Naive thymus-derived CD8-positive, alpha-beta T cell (primary cell): ENCODE measurements around the gene GRK5. TPM values are rescaled to one million over a fixed set of nuclear protein-coding genes. Genes with fewer than 3 reads are reported as not detected.
"Not testable (repeated sequence)": the region's sequence is repeated elsewhere in the genome, so short reads cannot be mapped to it uniquely, and the experiment has no call there.

Experiments
- ATAC-seq, 2 donors: fragments of 150-1000 bp; cut with Tn5 transposase in 1 of 2; sonication (Bioruptor Pico), chemical (Tn5 transposase) in 1 of 2; 1 replicate in 1 of 2; 2 replicates in 1 of 2; pipeline ENCODE4 v1.10.0; 2021; ENCODE audit warnings: mild to moderate bottlenecking in 2 of 2, moderate library complexity in 2 of 2
- POLR2A ChIA-PET: fragments of 350-600 bp; sonication (Branson Sonifier 250); formaldehyde crosslinking; loops from one replicate; lab custom pipeline; 2021; ENCODE audit warnings: antibody characterized with exemption; lab: Charles Lee
- DNase-seq, 10 donors: peaks; one replicate each; pipeline versions ENCODE4 v3.0.0 to v3.0.0-alpha.2; 2020 to 2022
- H3K27ac Mint-ChIP-seq, 10 donors: one replicate each; pipeline ENCODE4 v1.8.0; 2020 to 2022; ENCODE audit warnings: mild to moderate bottlenecking in 10 of 10, mixed read lengths in 10 of 10, moderate library complexity in 4 of 10, inconsistent platforms in 1 of 10
- H3K27me3 Mint-ChIP-seq, 5 donors: one replicate each; pipeline ENCODE4 v1.8.0; 2021 to 2022; ENCODE audit warnings: mixed read lengths in 5 of 5
- H3K36me3 Mint-ChIP-seq, 3 donors: one replicate each; pipeline ENCODE4 v1.8.0; 2020 to 2022; ENCODE audit warnings: mixed read lengths in 3 of 3, mild to moderate bottlenecking in 2 of 3, inconsistent platforms in 1 of 3
- H3K4me1 Mint-ChIP-seq, 4 donors: one replicate each; pipeline ENCODE4 v1.8.0; 2021 to 2022; ENCODE audit warnings: mixed read lengths in 4 of 4
- H3K4me3 Mint-ChIP-seq, 10 donors: one replicate each; pipeline ENCODE4 v1.8.0; 2020 to 2022; ENCODE audit warnings: mild to moderate bottlenecking in 10 of 10, mixed read lengths in 10 of 10, moderate library complexity in 6 of 10, inconsistent platforms in 1 of 10
- H3K9me3 Mint-ChIP-seq, 9 donors: one replicate each; pipeline ENCODE4 v1.8.0; 2020 to 2022; ENCODE audit warnings: mixed read lengths in 9 of 9, mild to moderate bottlenecking in 3 of 9, inconsistent platforms in 1 of 9, moderate library complexity in 1 of 9
- polyA plus RNA-seq, 3 donors: library from polyadenylated mRNA; unstranded; fragments of 300-500 nt; fragmentation: Illumina TruSeq; gene quantifications; one replicate each; pipeline ENCODE4 v1.2.3, GENCODE V29; 2021
- total RNA-seq, 8 experiments: library from RNA in 2 of 8; stranded (reverse) in 2 of 8; gene quantifications; one replicate each; pipeline ENCODE4 v1.2.3 and lab custom pipeline; 2021 to 2026

GRK5 gene
- total and polyA plus RNA-seq, 5 experiments from 2014 or later: 4.4 to 23.2 (median 11.0) TPM

DNA sequence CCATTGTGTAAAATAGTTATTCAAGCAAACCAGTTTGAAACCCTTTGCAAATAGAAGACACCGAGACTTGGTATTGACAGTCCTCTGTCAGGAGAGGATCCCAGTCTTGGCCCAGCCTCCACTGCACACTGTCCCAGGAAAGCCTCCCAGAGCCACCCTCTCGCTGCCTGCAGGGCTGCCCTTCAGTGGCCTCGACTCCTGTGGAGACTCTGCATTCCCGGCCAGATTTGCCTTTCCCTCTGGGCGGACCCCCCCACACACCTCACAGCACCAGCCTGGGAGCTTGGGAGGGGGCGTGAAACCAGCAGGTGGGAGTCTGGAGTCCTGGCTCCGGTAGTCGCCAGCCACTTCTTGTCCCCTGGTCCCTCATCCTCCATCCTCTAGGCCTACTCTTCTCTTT, 48.7 kb downstream of the GRK5 start:
- Mint-ChIP-seq H3K4me1 (peaks cover 6 to 25% (median 19%) of the 10 kb centered on the region in 4 donors), H3K27me3 (no peaks in the 10 kb centered on the region), H3K9me3 (no peaks in the 10 kb centered on the region), H3K4me3 (no peak overlapping the region), H3K27ac (peak overlapping the region in 2 of 10 donors; percentile 72 to 77), H3K36me3 (peaks cover under 1 to 6% (median 5%) of the 10 kb centered on the region in 3 donors)
- POLR2A ChIA-PET: no interaction called here
- ATAC-seq (no peak), DNase-seq (no peak)

- peaks cover 6 to 22% (median 19%) of the 10 kb centered on the region in 4 donors for H3K4me1 Mint-ChIP-seq
- ATAC-seq: no peak
- DNase-seq: no peak
- no peaks in the 10 kb centered on the region for H3K9me3 Mint-ChIP-seq
- no peaks in the 10 kb centered on the region for H3K27me3 Mint-ChIP-seq
- peak overlapping the region in 2 of 10 donors; percentile 21 to 33 for H3K27ac Mint-ChIP-seq
- peaks cover 0 to 10% (median 5%) of the 10 kb centered on the region in 3 donors for H3K36me3 Mint-ChIP-seq
- POLR2A ChIA-PET: no interaction called here
- H3K4me3 Mint-ChIP-seq: no peak overlapping the region
Observed at GRCh38 chr10:119256897-119257296, 49.5 kb downstream of the GRK5 start.

DNA sequence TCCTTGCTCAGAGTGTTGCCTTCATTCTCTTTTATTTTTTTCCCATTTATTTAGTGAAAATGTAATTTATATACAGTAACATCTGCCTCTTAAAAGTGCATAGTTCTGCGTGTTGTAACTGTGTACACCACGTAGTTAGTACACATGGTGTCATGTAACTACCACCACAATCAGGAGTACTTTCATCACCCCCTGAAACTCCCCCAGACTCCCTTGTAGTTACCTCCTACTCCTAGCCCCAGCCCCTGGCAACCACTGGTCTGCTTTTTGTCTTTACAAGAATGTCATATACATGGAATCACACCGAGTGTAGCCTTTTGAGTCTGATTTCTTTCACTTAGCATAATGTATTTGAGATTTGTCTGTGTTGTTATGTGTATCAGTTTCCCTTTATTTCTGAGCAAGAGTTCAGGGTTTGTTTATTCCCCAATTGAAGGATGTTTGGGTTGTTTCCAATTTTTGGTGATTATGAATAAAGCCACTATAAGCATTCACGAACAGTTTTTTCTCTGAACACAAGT, 50.6 kb downstream of the GRK5 start:
- no peaks in the 10 kb centered on the region for H3K9me3 Mint-ChIP-seq
- DNase-seq: no peak
- H3K27ac Mint-ChIP-seq: peak overlapping the region in 7 of 10 donors; percentile 3 to 87 (median 17)
- H3K36me3 Mint-ChIP-seq: peaks cover 0 to 12% (median 5%) of the 10 kb centered on the region in 3 donors
- H3K4me1 Mint-ChIP-seq: peaks cover 5 to 19% (median 12%) of the 10 kb centered on the region in 4 donors
- no peaks in the 10 kb centered on the region for H3K27me3 Mint-ChIP-seq
- POLR2A ChIA-PET: no interaction called here
- no peak overlapping the region for H3K4me3 Mint-ChIP-seq
- no peak for ATAC-seq

DNA sequence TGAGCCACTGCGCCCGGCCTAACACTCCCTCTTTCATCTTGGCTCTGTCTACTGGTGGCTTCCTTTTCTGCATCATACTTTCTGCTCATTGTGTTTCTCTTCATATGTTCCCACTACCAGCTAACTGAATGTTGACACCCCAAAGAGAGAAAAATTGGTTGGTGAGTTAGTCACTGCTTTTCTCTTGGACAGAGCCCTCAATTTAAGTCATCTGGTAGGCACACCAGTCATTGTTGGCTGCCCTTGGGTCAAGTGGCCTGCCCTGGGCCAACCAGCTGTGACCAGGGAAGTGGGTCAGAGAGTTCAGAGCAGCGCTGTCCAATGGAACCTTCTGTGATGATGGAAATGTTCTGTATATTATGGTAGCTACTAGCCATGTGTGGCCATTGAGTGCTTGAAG, 52.0 kb downstream of the GRK5 start:
- ATAC-seq: no peak

DNA sequence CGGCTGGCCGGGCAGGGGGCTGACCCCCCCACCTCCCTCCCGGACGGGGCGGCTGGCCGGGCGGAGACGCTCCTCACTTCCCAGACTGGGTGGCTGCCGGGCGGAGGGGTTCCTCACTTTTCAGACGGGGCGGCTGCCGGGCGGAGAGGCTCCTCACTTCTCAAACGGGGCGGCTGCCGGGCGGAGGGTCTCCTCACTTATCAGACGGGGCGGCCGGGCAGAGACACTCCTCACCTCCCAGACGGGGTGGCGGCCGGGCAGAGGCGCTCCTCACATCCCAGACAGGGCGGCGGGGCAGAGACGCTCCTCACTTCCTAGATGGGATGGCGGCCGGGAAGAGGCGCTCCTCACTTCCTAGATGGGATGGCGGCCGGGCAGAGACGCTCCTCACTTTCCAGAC, 53.6 kb downstream of the GRK5 start:
- H3K9me3 Mint-ChIP-seq, H3K27ac Mint-ChIP-seq, DNase-seq, ATAC-seq, H3K27me3 Mint-ChIP-seq, H3K4me3 Mint-ChIP-seq, POLR2A ChIA-PET: not testable (repeated sequence)
- Mint-ChIP-seq H3K36me3 (peaks cover 0 to 12% (median 5%) of the 10 kb centered on the region in 3 donors), H3K4me1 (peaks cover 1 to 20% (median 8%) of the 10 kb centered on the region in 4 donors)

More for the DNA sequence above, 52.0 kb downstream of the GRK5 start:
- Mint-ChIP-seq H3K4me1 (peaks cover 1 to 18% (median 6%) of the 10 kb centered on the region in 4 donors), H3K27me3 (no peaks in the 10 kb centered on the region), H3K27ac (peak overlapping the region in 6 of 10 donors; percentile 22 to 79 (median 40)), H3K9me3 (no peaks in the 10 kb centered on the region), H3K36me3 (peaks cover 0 to 13% (median 5%) of the 10 kb centered on the region in 3 donors), H3K4me3 (no peak overlapping the region)
- POLR2A ChIA-PET: interaction anchor here (0.7 kb wide), 1 partner anchor 43 kb away, joined by 5 read pairs; no protein-coding TSS in a partner anchor
- no peak for DNase-seq

- Mint-ChIP-seq H3K27ac (peak overlapping the region; percentile 25 to 84 (median 46)), H3K36me3 (peaks cover 0 to 8% (median 0%) of the 10 kb centered on the region in 3 donors), H3K9me3 (no peaks in the 10 kb centered on the region), H3K4me3 (no peak overlapping the region), H3K4me1 (peaks cover 9 to 30% (median 19%) of the 10 kb centered on the region in 4 donors), H3K27me3 (no peaks in the 10 kb centered on the region)
- ATAC-seq: no peak
- POLR2A ChIA-PET: no interaction called here
- DNase-seq: no peak
Observed at GRCh38 chr10:119263951-119264617, 56.7 kb downstream of the GRK5 start.

DNA sequence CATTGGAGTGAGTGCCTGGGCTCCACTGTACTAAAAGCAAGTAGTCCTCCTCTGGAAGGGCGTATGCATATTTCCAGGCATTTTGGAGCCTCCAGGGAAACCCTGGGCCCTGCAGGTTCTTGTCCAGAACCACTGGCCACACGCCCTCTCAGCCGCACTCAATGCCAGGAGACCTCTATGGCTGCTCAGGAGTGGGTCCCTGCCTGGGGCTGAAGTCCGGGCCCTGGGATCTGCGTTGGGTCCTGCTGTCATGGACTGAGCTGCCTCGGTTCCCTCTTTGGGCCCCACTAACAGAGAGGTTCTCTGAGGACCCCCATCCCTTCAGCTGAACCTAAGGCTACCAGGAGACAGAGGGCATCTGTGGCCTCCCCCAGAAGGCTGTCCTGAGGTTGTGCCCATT, 58.3 kb downstream of the GRK5 start:
- peaks cover 0 to 8% (median 0%) of the 10 kb centered on the region in 3 donors for H3K36me3 Mint-ChIP-seq
- H3K27ac Mint-ChIP-seq: peak overlapping the region in 6 of 10 donors; percentile 37 to 99 (median 77)
- POLR2A ChIA-PET: interaction anchor here (0.6 kb wide), 1 partner anchor 57 kb away, joined by 5 read pairs; no protein-coding TSS in a partner anchor
- DNase-seq (no peak), ATAC-seq (no peak)
- H3K4me1 Mint-ChIP-seq: peaks cover 14 to 46% (median 30%) of the 10 kb centered on the region in 4 donors
- no peak overlapping the region for H3K4me3 Mint-ChIP-seq
- H3K27me3 Mint-ChIP-seq: no peaks in the 10 kb centered on the region
- no peaks in the 10 kb centered on the region for H3K9me3 Mint-ChIP-seq

- peaks cover 0 to 3% (median 0%) of the 10 kb centered on the region in 3 donors for H3K36me3 Mint-ChIP-seq
Observed at GRCh38 chr10:119267384-119267783, 60.0 kb downstream of the GRK5 start.

GRCh38 chr10:119268428-119268827, 61.1 kb downstream of the GRK5 start:
- ATAC-seq: no peak
- DNase-seq: no peak
- Mint-ChIP-seq H3K9me3 (no peaks in the 10 kb centered on the region), H3K36me3 (peaks cover 0 to 3% (median 0%) of the 10 kb centered on the region in 3 donors), H3K27me3 (no peaks in the 10 kb centered on the region), H3K27ac (peak overlapping the region; percentile 93 to 100 (median 99)), H3K4me3 (peak overlapping the region in 9 of 10 donors; percentile 42 to 83 (median 67)), H3K4me1 (peaks cover 21 to 72% (median 48%) of the 10 kb centered on the region in 4 donors)
- POLR2A ChIA-PET: interaction anchor here (1.0 to 1.7 kb wide), 8 partner anchors 11 to 61 kb away, joined by 3 to 9 read pairs (median 4); partner anchors contain the start of gene GRK5

More at GRCh38 chr10:119267384-119267783, 60.0 kb downstream of the GRK5 start:
- peaks cover 21 to 63% (median 43%) of the 10 kb centered on the region in 4 donors for H3K4me1 Mint-ChIP-seq
- POLR2A ChIA-PET: interaction anchor here (1.5 to 1.6 kb wide), 2 partner anchors 12 to 23 kb away, joined by 3 to 5 read pairs; no protein-coding TSS in a partner anchor
- H3K27me3 Mint-ChIP-seq: no peaks in the 10 kb centered on the region
- H3K27ac Mint-ChIP-seq: peak overlapping the region; percentile 48 to 100 (median 99)
- no peaks in the 10 kb centered on the region for H3K9me3 Mint-ChIP-seq
- no peak for ATAC-seq
- no peak for DNase-seq
- no peak overlapping the region for H3K4me3 Mint-ChIP-seq

DNA sequence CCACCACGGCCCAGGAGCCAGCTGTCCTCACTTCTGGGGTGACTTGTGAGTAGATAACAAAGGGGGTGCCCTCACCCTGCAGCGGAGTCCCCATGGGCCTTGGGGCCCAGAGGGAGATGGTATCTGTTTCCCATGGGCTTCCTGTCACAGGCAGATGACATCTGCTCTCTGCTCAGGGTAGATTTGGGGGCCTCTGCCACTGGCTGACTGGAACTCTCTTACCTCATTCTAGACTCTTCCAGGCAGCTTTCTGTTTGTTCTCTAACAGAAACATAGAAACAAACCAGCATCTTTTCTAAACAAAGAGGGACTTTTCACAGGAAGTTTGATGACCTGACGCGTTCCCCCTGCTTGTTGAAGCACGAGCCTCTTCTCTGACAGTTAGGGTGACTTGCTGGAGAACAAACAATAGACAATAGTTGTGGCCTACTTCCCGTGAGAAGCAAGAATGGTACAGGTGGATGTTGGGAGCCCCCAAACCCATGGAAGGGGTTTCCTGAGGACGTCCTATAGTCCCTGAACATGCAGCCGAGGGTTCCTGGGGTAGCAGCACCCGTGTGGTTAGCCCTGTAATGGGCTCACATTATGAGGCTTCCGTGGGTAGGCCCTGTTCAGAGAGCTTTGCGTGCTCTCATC, 61.6 kb downstream of the GRK5 start:
- POLR2A ChIA-PET: interaction anchor here (1.0 to 1.7 kb wide), 7 partner anchors 11 to 62 kb away, joined by 3 to 9 read pairs (median 4); partner anchors contain the start of gene GRK5
- H3K9me3 Mint-ChIP-seq: no peaks in the 10 kb centered on the region
- no peaks in the 10 kb centered on the region for H3K27me3 Mint-ChIP-seq
- peak overlapping the region; percentile 93 to 100 (median 99) for H3K27ac Mint-ChIP-seq
- DNase-seq: peak; percentile 64 to 91 (median 86)
- peaks cover 21 to 76% (median 50%) of the 10 kb centered on the region in 4 donors for H3K4me1 Mint-ChIP-seq
- H3K4me3 Mint-ChIP-seq: peak overlapping the region; percentile 25 to 83 (median 66)
- peak; percentile 92 for ATAC-seq
- peaks cover 0 to 3% (median 0%) of the 10 kb centered on the region in 3 donors for H3K36me3 Mint-ChIP-seq

DNA sequence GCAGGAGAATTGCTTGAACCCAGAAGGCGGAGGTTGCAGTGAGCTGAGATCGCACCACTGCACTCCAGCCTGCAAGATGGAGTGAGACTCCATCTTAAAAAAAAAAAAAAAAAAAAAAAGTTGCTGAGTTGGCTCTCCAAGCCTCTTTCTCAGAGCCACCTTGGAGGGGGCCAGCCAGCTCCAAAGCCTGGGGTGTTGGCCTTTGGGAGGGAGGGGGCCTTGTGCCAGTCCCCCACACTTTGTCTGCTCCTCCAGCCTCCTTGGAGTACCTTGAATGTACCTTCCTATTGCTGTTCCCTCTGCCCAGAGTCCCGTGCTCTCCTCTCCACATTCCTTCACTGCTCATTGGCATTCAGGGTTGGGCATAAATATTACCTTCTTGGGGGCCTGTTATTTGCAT, 62.4 kb downstream of the GRK5 start:
- H3K36me3 Mint-ChIP-seq: no peaks in the 10 kb centered on the region
- POLR2A ChIA-PET: interaction anchor here (0.5 to 1.7 kb wide), 5 partner anchors 16 to 63 kb away, joined by 3 to 9 read pairs (median 4); partner anchors contain the start of gene GRK5
- H3K4me1 Mint-ChIP-seq: peaks cover 23 to 77% (median 53%) of the 10 kb centered on the region in 4 donors
- H3K4me3 Mint-ChIP-seq: peak overlapping the region in 9 of 10 donors; percentile 30 to 76 (median 69)
- no peaks in the 10 kb centered on the region for H3K9me3 Mint-ChIP-seq
- H3K27ac Mint-ChIP-seq: peak overlapping the region; percentile 93 to 100 (median 99)
- ATAC-seq (no peak), DNase-seq (no peak)
- H3K27me3 Mint-ChIP-seq: no peaks in the 10 kb centered on the region

- Mint-ChIP-seq H3K36me3 (no peaks in the 10 kb centered on the region), H3K4me3 (peak overlapping the region; percentile 43 to 76 (median 66)), H3K27ac (peak overlapping the region; percentile 83 to 100 (median 99)), H3K4me1 (peaks cover 23 to 87% (median 63%) of the 10 kb centered on the region in 4 donors), H3K9me3 (no peaks in the 10 kb centered on the region), H3K27me3 (no peaks in the 10 kb centered on the region)
- DNase-seq: peak in 2 of 10 donors; percentile 19 to 48
- peak in 1 of 2 donors; percentile 11 for ATAC-seq
- POLR2A ChIA-PET: interaction anchor here (0.9 to 2.7 kb wide), 6 partner anchors 8 to 63 kb away, joined by 3 to 22 read pairs (median 7); partner anchors contain the start of gene GRK5
Observed at GRCh38 chr10:119270762-119271366, 63.5 kb downstream of the GRK5 start.
